GM18502 (cell line): ENCODE data around the gene OR4M1.
"Not testable (repeated sequence)": the region's sequence is repeated elsewhere in the genome, so short reads cannot be mapped to it uniquely, and the experiment has no call there.

Experiments used
- ATAC-seq: cut with Tn5 transposase; IDR thresholded peaks from one replicate; pipeline ENCODE4 v1.9.1; 2021; ENCODE audit warnings: mild to moderate bottlenecking; ENCODE audit not compliant: unreplicated experiment, poor library complexity

The OR4M1 gene

GRCh38 chr14:19773204-19773603 lies at the start of gene OR4M1:
TSS of gene OR4M1 (plus strand) at chr14:19773504. CDS start at chr14:19780323, 6,819 bp downstream.
- not testable (repeated sequence) for ATAC-seq

- ATAC-seq = no peak
Measured at GRCh38 chr14:19729359-19729758, 43.9 kb upstream of the OR4M1 start.

- no peak for ATAC-seq
Measured at GRCh38 chr14:19729763-19730162, 43.5 kb upstream of the OR4M1 start.

- not testable (repeated sequence) for ATAC-seq
Measured at GRCh38 chr14:19733893-19734292, 39.4 kb upstream of the OR4M1 start.

- no peak for ATAC-seq
Measured at GRCh38 chr14:19743256-19743655, 30.0 kb upstream of the OR4M1 start, which contains the start of gene OR4Q3. TSS of gene OR4Q3 (plus strand) at chr14:19743571.

- not testable (repeated sequence) for ATAC-seq
Measured at GRCh38 chr14:19752316-19752715, 21.0 kb upstream of the OR4M1 start.

- ATAC-seq = no peak
Measured at GRCh38 chr14:19754172-19754571, 19.1 kb upstream of the OR4M1 start.

- peak; percentile 4 for ATAC-seq
Measured at GRCh38 chr14:19771491-19771890, 1.8 kb upstream of the OR4M1 start.

- peak; percentile 83 for ATAC-seq
Measured at GRCh38 chr14:19771895-19772430, 1.3 kb upstream of the OR4M1 start.

GRCh38 chr14:19772454-19772853 lies 850 bp upstream of the OR4M1 start:
- peak; percentile 89 for ATAC-seq

- no peak for ATAC-seq
Measured at GRCh38 chr14:19775587-19775986, 2.3 kb downstream of the OR4M1 start.

- ATAC-seq = not testable (repeated sequence)
Measured at GRCh38 chr14:19785848-19786247, 12.5 kb downstream of the OR4M1 start.

- not testable (repeated sequence) for ATAC-seq
Measured at GRCh38 chr14:19787318-19787717, 14.0 kb downstream of the OR4M1 start.

GRCh38 chr14:19788150-19788549 lies 14.8 kb downstream of the OR4M1 start:
- ATAC-seq = not testable (repeated sequence)

GRCh38 chr14:19796520-19797108 lies 23.3 kb downstream of the OR4M1 start:
- ATAC-seq = not testable (repeated sequence)

GRCh38 chr14:19799880-19800279 lies 26.6 kb downstream of the OR4M1 start:
- no peak for ATAC-seq

- no peak for ATAC-seq
Measured at GRCh38 chr14:19800282-19801117, 27.2 kb downstream of the OR4M1 start.

- ATAC-seq = no peak
Measured at GRCh38 chr14:19801118-19801464, 27.8 kb downstream of the OR4M1 start.

- not testable (repeated sequence) for ATAC-seq
Measured at GRCh38 chr14:19803470-19803869, 30.2 kb downstream of the OR4M1 start, which contains the start of gene OR4N2. TSS of gene OR4N2 (plus strand) at chr14:19803770. CDS start at chr14:19827449, 23,679 bp downstream.

- not testable (repeated sequence) for ATAC-seq
Measured at GRCh38 chr14:19813171-19813920, 40.0 kb downstream of the OR4M1 start.
